ENCODE measurements around the gene WDFY2. TPM values are rescaled to one million over a fixed set of nuclear protein-coding genes. Genes with fewer than 3 reads are reported as not detected.

WDFY2 gene
- total and polyA plus RNA-seq, 10 of the 15 experiments (the other 5 are each of a cell fraction or from before 2014, with no cell fraction given) = 2.1 to 13.0 (median 8.1) TPM

DNA sequence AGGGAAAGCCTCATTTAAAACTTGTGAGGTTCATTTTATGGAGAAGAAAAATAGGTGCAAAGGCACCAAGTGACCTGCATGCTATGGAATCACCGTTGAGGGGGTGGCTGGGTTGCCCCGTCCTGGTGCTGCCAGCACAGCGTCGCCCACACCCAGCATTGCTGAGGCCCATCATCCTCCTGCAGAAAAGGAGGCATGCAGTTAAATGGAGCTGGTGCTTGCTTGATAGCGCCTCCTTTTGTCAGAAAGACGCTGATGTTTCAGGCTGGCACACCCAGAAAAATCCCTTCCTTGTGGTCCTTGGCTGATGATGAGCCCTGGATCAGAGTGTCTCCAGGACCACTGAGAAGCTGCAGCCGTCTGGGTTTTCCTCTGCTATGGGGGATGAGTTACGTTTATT lies 182.8 kb downstream of the WDFY2 start:
- Histone ChIP-seq H3K27ac (ENCODE audit: control insufficient read depth, insufficient read depth) (no peak overlapping the region), H3K36me3 (ENCODE audit: control insufficient read depth in 2 of 2, insufficient read depth in 2 of 2, low read length in 1 of 2) (no peaks in the 10 kb centered on the region), H4K20me1 (ENCODE audit: control insufficient read depth, insufficient read depth) (no peaks in the 10 kb centered on the region), H3K27me3 (replicated peaks in 1 of 2; ENCODE audit: control insufficient read depth in 2 of 2, insufficient read depth in 2 of 2, low read length in 1 of 2) (no peaks in the 10 kb centered on the region), H2AFZ (ENCODE audit: control insufficient read depth, low read depth, low read length) (no peak overlapping the region), H3K79me2 (ENCODE audit: control insufficient read depth, insufficient read depth, low read length) (no peaks in the 10 kb centered on the region), H3K9ac (ENCODE audit: control insufficient read depth, insufficient read depth, low read length) (no peak overlapping the region), H3K4me3 (no peak overlapping the region), H3K9me3 (replicated peaks; ENCODE audit: control insufficient read depth, insufficient read depth, low read length) (no peaks in the 10 kb centered on the region), H3K4me1 (ENCODE audit: control insufficient read depth, insufficient read depth, low read length) (peaks cover 21% of the 10 kb centered on the region), H3K4me2 (ENCODE audit: control insufficient read depth, insufficient read depth) (no peak overlapping the region)
- ChIA-PET CTCF (interaction anchor here (0.7 to 1.0 kb wide), 4 partner anchors 31 to 317 kb away, joined by 3 to 4 read pairs (median 3); no protein-coding TSS in a partner anchor), POLR2A (interaction anchor here (0.5 kb wide), 1 partner anchor 309 kb away, joined by 5 read pairs; no protein-coding TSS in a partner anchor), SMC1A (ENCODE audit: uncharacterized antibody, unreplicated experiment) (interaction anchor here (0.6 to 1.5 kb wide), 3 partner anchors 46 to 182 kb away, joined by 3 to 5 read pairs (median 3); no protein-coding TSS in a partner anchor), RAD21 (ENCODE audit: unreplicated experiment) (interaction anchor here (0.8 to 3.8 kb wide), 3 partner anchors 27 to 182 kb away, joined by 3 to 16 read pairs (median 3); no protein-coding TSS in a partner anchor)
- DNase-seq (ENCODE audit: low read depth, low spot score) (no peak), FAIRE-seq (no peak), ATAC-seq (no peak)
- no TSS peak for BruUV-seq (replicated peaks)
- 94% methylated on average over 8 of the region's 8 CpGs for WGBS (ENCODE audit: insufficient coverage, insufficient replicate concordance, low lambda C conversion rate, missing lambda C conversion rate)
- in situ Hi-C loops (cut with MboI) = no loop called here
- intact Hi-C loops (cut with micrococcal nuclease; ENCODE audit: unreplicated experiment) = no loop called here
- no peak for TF ChIP-seq ESRRA (IDR thresholded peaks at IDR 0.05; ENCODE audit: low read length)
- TF ChIP-seq, protein P1, sequence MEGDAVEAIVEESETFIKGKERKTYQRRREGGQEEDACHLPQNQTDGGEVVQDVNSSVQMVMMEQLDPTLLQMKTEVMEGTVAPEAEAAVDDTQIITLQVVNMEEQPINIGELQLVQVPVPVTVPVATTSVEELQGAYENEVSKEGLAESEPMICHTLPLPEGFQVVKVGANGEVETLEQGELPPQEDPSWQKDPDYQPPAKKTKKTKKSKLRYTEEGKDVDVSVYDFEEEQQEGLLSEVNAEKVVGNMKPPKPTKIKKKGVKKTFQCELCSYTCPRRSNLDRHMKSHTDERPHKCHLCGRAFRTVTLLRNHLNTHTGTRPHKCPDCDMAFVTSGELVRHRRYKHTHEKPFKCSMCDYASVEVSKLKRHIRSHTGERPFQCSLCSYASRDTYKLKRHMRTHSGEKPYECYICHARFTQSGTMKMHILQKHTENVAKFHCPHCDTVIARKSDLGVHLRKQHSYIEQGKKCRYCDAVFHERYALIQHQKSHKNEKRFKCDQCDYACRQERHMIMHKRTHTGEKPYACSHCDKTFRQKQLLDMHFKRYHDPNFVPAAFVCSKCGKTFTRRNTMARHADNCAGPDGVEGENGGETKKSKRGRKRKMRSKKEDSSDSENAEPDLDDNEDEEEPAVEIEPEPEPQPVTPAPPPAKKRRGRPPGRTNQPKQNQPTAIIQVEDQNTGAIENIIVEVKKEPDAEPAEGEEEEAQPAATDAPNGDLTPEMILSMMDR (IDR thresholded peaks at IDR 0.05 in 2 of 3, conservative IDR thresholded peaks at IDR 0.05 in 1 of 3; ENCODE audit: control insufficient read depth in 2 of 3, extremely low read depth in 1 of 3, insufficient read depth in 1 of 3, low read depth in 3 of 3, low read length in 3 of 3) = peak in 2 of 3 experiments; percentile 14; a peak in 1 of 6 replicates
- no peak for TF ChIP-seq SIN3A (IDR thresholded peaks at IDR 0.05; ENCODE audit: low read depth, low read length)
- TF ChIP-seq, protein P2, sequence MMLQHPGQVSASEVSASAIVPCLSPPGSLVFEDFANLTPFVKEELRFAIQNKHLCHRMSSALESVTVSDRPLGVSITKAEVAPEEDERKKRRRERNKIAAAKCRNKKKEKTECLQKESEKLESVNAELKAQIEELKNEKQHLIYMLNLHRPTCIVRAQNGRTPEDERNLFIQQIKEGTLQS (IDR thresholded peaks at IDR 0.05; ENCODE audit: borderline replicate concordance, extremely low read depth, low read depth, low read length) = no peak
- no peak for TF ChIP-seq NFIC (IDR thresholded peaks at IDR 0.05; ENCODE audit: low read depth, low read length)
- TF ChIP-seq ASH2L (IDR thresholded peaks at IDR 0.05; ENCODE audit: borderline replicate concordance, low read depth) = no peak
- no peak for TF ChIP-seq NR2C1 (IDR thresholded peaks at IDR 0.05)
- TF ChIP-seq RELB (IDR thresholded peaks at IDR 0.05; ENCODE audit: low read depth) = no peak
- TF ChIP-seq, protein P3, sequence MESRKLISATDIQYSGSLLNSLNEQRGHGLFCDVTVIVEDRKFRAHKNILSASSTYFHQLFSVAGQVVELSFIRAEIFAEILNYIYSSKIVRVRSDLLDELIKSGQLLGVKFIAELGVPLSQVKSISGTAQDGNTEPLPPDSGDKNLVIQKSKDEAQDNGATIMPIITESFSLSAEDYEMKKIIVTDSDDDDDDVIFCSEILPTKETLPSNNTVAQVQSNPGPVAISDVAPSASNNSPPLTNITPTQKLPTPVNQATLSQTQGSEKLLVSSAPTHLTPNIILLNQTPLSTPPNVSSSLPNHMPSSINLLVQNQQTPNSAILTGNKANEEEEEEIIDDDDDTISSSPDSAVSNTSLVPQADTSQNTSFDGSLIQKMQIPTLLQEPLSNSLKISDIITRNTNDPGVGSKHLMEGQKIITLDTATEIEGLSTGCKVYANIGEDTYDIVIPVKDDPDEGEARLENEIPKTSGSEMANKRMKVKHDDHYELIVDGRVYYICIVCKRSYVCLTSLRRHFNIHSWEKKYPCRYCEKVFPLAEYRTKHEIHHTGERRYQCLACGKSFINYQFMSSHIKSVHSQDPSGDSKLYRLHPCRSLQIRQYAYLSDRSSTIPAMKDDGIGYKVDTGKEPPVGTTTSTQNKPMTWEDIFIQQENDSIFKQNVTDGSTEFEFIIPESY (IDR thresholded peaks at IDR 0.05) = no peak
- no peak for TF ChIP-seq JUNB (IDR thresholded peaks at IDR 0.05)
- TF ChIP-seq RAD21 (IDR thresholded peaks at IDR 0.05; ENCODE audit: insufficient read depth, low read depth, low read length) = peak; percentile 27; the same call in 1 of the 2 replicates

Data from GM12878 (cell line).